Endothelial cell of umbilical vein (primary cell): ENCODE measurements around the gene CD48. TPM values are rescaled to one million over a fixed set of nuclear protein-coding genes. Genes with fewer than 3 reads are reported as not detected.

Source experiments
- BruUV-seq: library from RNA; stranded (reverse); fragments of 400-500 nt; replicated peaks from 2 replicates; lab custom pipeline; 2021; lab: Mats Ljungman, UMichigan
- CTCF ChIA-PET: fragments of 300-600, 350-600 bp; sonication (Branson Sonifier 250); formaldehyde crosslinking; loops from one replicate; lab custom pipeline; 2021; ENCODE audit warnings: antibody characterized with exemption, inconsistent platforms; lab: Charles Lee
- POLR2A ChIA-PET: fragments of 300-600, 350-600 bp; sonication (Branson Sonifier 250); formaldehyde crosslinking; loops from one replicate; lab custom pipeline; 2021; ENCODE audit warnings: antibody characterized with exemption, inconsistent platforms; lab: Charles Lee
- DNase-seq: peaks from one replicate; pipeline ENCODE4 v3.0.0-alpha.2; 2011; ENCODE audit warnings: low read depth, low spot score
- FAIRE-seq: peaks from 2 replicates; lab custom pipeline; 2011; peaks lifted over from hg19 to GRCh38; lab: Jason Lieb, UNC
- H2AFZ ChIP-seq: 2 replicates; pipeline ENCODE4 v1.6.0; 2012; ENCODE audit warnings: low read depth, low read length, control low read depth, inconsistent platforms
- H3K27ac ChIP-seq: 2 replicates; pipeline ENCODE4 v1.5.1; 2011; ENCODE audit warnings: low read depth, mild to moderate bottlenecking, control low read depth, low read length, moderate library complexity; ENCODE audit not compliant: insufficient read depth
- H3K27me3 ChIP-seq, 2 experiments: 2 replicates each; pipeline versions ENCODE4 v1.6.0 to v1.6.1; 2011; ENCODE audit warnings: low read length in 2 of 2, mixed read lengths in 1 of 2; ENCODE audit not compliant: control insufficient read depth in 2 of 2, insufficient read depth in 2 of 2
- H3K36me3 ChIP-seq, 2 experiments: 2 replicates in 1 of 2; 3 replicates in 1 of 2; pipeline ENCODE4 v1.5.1; 2011; ENCODE audit warnings: low read length in 2 of 2, mild to moderate bottlenecking in 1 of 2, moderate library complexity in 1 of 2; ENCODE audit not compliant: control insufficient read depth in 2 of 2, insufficient read depth in 2 of 2; ENCODE audit errors: extremely low read depth in 1 of 2
- H3K4me1 ChIP-seq: 3 replicates; pipeline ENCODE4 v1.5.1; 2011; ENCODE audit warnings: mild to moderate bottlenecking, low read length; ENCODE audit not compliant: control insufficient read depth, insufficient read depth; ENCODE audit errors: extremely low read depth
- H3K4me2 ChIP-seq: 2 replicates; pipeline ENCODE4 v1.6.1; 2011; ENCODE audit warnings: low read length, control low read depth, mixed read lengths; ENCODE audit not compliant: insufficient read depth
- H3K4me3 ChIP-seq, 3 experiments: fragments of 200-600 bp in 1 of 3; sonication (generic), shearing (Covaris generic) in 1 of 3; replicated peaks in 1 of 3; 2 replicates each; pipeline ENCODE4 v1.5.1; 2011 to 2016; ENCODE audit warnings: control low read depth in 3 of 3, low read length in 3 of 3, mild to moderate bottlenecking in 2 of 3, inconsistent platforms in 1 of 3, low read depth in 1 of 3, moderate library complexity in 1 of 3; ENCODE audit not compliant: insufficient read depth in 1 of 3
- H3K79me2 ChIP-seq: 2 replicates; pipeline ENCODE4 v1.6.0; 2012; ENCODE audit warnings: low read length, inconsistent platforms; ENCODE audit not compliant: control insufficient read depth, insufficient read depth
- H3K9ac ChIP-seq: replicated peaks from 2 replicates; pipeline ENCODE3; 2011; ENCODE audit warnings: low read length, control low read depth; ENCODE audit not compliant: insufficient read depth; ENCODE audit errors: extremely low read depth
- H3K9me1 ChIP-seq: replicated peaks from 3 replicates; pipeline ENCODE4 v1.6.0; 2011; ENCODE audit warnings: mild to moderate bottlenecking, low read length; ENCODE audit not compliant: control insufficient read depth, insufficient read depth; ENCODE audit errors: extremely low read depth
- H3K9me3 ChIP-seq: replicated peaks from 2 replicates; pipeline ENCODE4 v1.5.1; 2012; ENCODE audit warnings: low read length, inconsistent platforms; ENCODE audit not compliant: control insufficient read depth, insufficient read depth
- H4K20me1 ChIP-seq: replicated peaks from 2 replicates; pipeline ENCODE3; 2011; ENCODE audit warnings: mild to moderate bottlenecking, low read length; ENCODE audit not compliant: control insufficient read depth, insufficient read depth; ENCODE audit errors: extremely low read depth
- GATA2 ChIP-seq: IDR thresholded peaks from 2 replicates; pipeline ENCODE4 v1.7.0; 2011; ENCODE audit warnings: low read depth, mild to moderate bottlenecking, moderate library complexity, mixed read lengths, low read length; ENCODE audit not compliant: insufficient read length, insufficient read depth
- JUN ChIP-seq: IDR thresholded peaks from 2 replicates; pipeline ENCODE4 v1.6.1; 2011; ENCODE audit warnings: borderline replicate concordance, low read depth; ENCODE audit not compliant: insufficient read length, insufficient read depth
- POLR2AphosphoS5 ChIP-seq: IDR thresholded peaks from 2 replicates; pipeline ENCODE4 v1.6.1; 2012; ENCODE audit warnings: low read depth, mild to moderate bottlenecking, control low read depth, low read length, moderate library complexity; ENCODE audit not compliant: insufficient read depth
- dilution Hi-C: fragments of 300-500 bp; cut with MboI; formaldehyde crosslinking; loops from one replicate; pipeline ENCODE4 v1.15.0; 2019; ENCODE audit warnings: low sequenced_read_pairs; ENCODE audit not compliant: extremely low pct_ligation_motif_present
- intact Hi-C: fragments of 100-400 bp; cut with micrococcal nuclease; formaldehyde crosslinking; loops from one replicate; pipeline ENCODE4 v1.10.0; 2022
- polyA plus RNA-seq, 4 experiments: library from polyadenylated mRNA; depleted of rRNA in 3 of 4; stranded (reverse) in 3 of 4; unstranded in 1 of 4; fragments of >200 nt; gene quantifications; 2 replicates each; pipeline versions ENCODE4 v1.2.1 to v1.2.3, GENCODE V29; 2011 to 2012; ENCODE audit warnings: missing spikeins in 1 of 4
- total RNA-seq: library from RNA; stranded (reverse); gene quantifications from 2 replicates; pipeline ENCODE4 v1.2.3, GENCODE V29; 2021

CD48 gene
- total and polyA plus RNA-seq, 2 donors (not counting 3 experiments of a cell fraction or from before 2014, with no cell fraction given): not detected

DNA sequence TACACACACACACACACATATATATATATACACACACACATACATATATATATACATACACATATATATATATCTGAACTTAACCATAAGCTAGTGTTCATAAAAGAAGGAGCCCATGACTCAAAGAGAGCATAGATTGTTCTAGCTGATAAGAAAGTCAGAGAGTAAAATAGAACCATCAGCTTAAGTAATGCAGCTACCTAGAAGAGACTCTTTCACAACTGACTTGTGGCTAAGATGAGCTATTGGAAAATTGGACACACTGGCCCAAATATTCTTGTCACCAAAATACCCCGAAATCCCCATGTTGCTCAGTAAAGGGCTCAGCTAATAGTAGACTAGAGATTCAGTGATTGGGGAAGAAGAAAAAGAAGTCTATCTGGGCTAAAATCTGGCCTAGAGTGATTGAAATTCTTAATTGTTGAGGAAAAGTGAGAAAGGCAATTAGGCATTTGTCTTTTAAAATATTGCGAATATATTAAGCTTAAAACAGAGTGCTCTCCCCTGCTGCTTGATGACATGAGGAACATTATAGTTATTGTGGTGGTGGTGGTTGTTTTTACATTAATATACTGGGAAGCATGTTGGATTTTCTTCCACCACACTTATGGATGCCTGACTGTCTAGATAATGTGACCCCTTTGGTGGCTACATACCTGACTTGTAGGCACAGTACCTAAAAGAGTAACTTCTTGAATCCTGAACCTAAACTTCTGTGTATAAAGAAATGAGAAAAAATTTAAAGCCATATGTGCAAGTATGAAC is 71.1 kb downstream of the CD48 start:
- intact Hi-C loops: no loop called here
- Histone ChIP-seq H3K27me3 (no peaks in the 10 kb centered on the region), H3K9me3 (no peaks in the 10 kb centered on the region), H3K4me1 (peaks cover 9% of the 10 kb centered on the region), H3K9ac (no peak overlapping the region), H3K36me3 (no peaks in the 10 kb centered on the region), H3K9me1 (no peaks in the 10 kb centered on the region), H3K27ac (no peak overlapping the region), H3K4me2 (no peak overlapping the region), H2AFZ (no peak overlapping the region), H3K4me3 (no peak overlapping the region), H3K79me2 (no peaks in the 10 kb centered on the region), H4K20me1 (no peaks in the 10 kb centered on the region)
- CTCF ChIA-PET: interaction anchor here (1.9 kb wide), 1 partner anchor 35 kb away, joined by 8 read pairs; no protein-coding TSS in a partner anchor
- no TSS peak for BruUV-seq
- POLR2A ChIA-PET: no interaction called here
- dilution Hi-C loops: no loop called here
- no peak for TF ChIP-seq JUN
- TF ChIP-seq GATA2: peak; percentile 39
- DNase-seq: no peak
- FAIRE-seq: no peak

- Histone ChIP-seq H3K9me1 (no peaks in the 10 kb centered on the region), H3K4me2 (no peak overlapping the region), H3K27ac (no peak overlapping the region), H3K4me1 (peaks cover 9% of the 10 kb centered on the region), H3K36me3 (no peaks in the 10 kb centered on the region), H3K79me2 (no peaks in the 10 kb centered on the region), H3K9me3 (no peaks in the 10 kb centered on the region), H2AFZ (no peak overlapping the region), H3K27me3 (no peaks in the 10 kb centered on the region), H3K9ac (no peak overlapping the region), H4K20me1 (no peaks in the 10 kb centered on the region), H3K4me3 (no peak overlapping the region)
- intact Hi-C loops: no loop called here
- FAIRE-seq (peak; percentile 38), DNase-seq (peak; percentile 42)
- ChIA-PET CTCF (interaction anchor here (1.9 kb wide), 1 partner anchor 36 kb away, joined by 8 read pairs; no protein-coding TSS in a partner anchor), POLR2A (no interaction called here)
- BruUV-seq: no TSS peak
- TF ChIP-seq POLR2AphosphoS5 (no peak), GATA2 (no peak)
- dilution Hi-C loops: no loop called here
Observed at GRCh38 chr1:160639652-160640051, 72.0 kb downstream of the CD48 start.
